ENCODE results near the gene HDHD3.

Gene HDHD3

GRCh38 chr9:113403646-113404045, 26.9 kb upstream of the HDHD3 start:
- Histone ChIP-seq H3K4me1 (peaks cover 72% of the 10 kb centered on the region), H3K27me3 (no peaks in the 10 kb centered on the region), H3K4me3 (no peak overlapping the region), H4K20me1 (peaks cover 29% of the 10 kb centered on the region; the same call in 1 of the 2 replicates), H3K36me3 (peaks cover 16% of the 10 kb centered on the region), H3K9me3 (no peaks in the 10 kb centered on the region), H3K27ac (no peak overlapping the region), H3K4me2 (no peak overlapping the region), H3K9ac (no peak overlapping the region)
- TF ChIP-seq Cebpa-rat (IDR thresholded peaks at IDR 0.05): no peak

- Histone ChIP-seq H3K9ac (peak within 1 kb of the TSS; percentile 83), H3K4me1 (peaks cover 54% of the 10 kb centered on the region), H3K4me2 (peak within 1 kb of the TSS; percentile 89), H3K4me3 (peak within 1 kb of the TSS; percentile 92), H3K9me3 (no peaks in the 10 kb centered on the region), H3K27ac (peak within 1 kb of the TSS; percentile 64), H3K27me3 (no peaks in the 10 kb centered on the region), H3K36me3 (0 out of 2 replicates have a peak, but pooled peaks cover 8% of the 10 kb centered on the region), H4K20me1 (peaks cover 23% of the 10 kb centered on the region; the same call in 1 of the 2 replicates)
- no peak for TF ChIP-seq Cebpa-rat (IDR thresholded peaks at IDR 0.05)
Observed at GRCh38 chr9:113401027-113401792, 24.4 kb upstream of the HDHD3 start, which contains the start of gene ALAD. TSS of gene ALAD (minus strand) at chr9:113401284. CDS start at chr9:113393559, 7,725 bp downstream.

- Histone ChIP-seq H3K9ac (peak overlapping the region; percentile 83; the same call in 1 of the 2 replicates), H3K9me3 (no peaks in the 10 kb centered on the region), H3K36me3 (peaks cover 18% of the 10 kb centered on the region; the same call in 1 of the 2 replicates), H3K4me1 (peaks cover 39% of the 10 kb centered on the region), H3K27ac (no peak overlapping the region), H3K27me3 (no peaks in the 10 kb centered on the region), H3K4me2 (peak overlapping the region; percentile 89), H3K4me3 (peak overlapping the region; percentile 92; the same call in 1 of the 2 replicates), H4K20me1 (peaks cover 23% of the 10 kb centered on the region; the same call in 1 of the 2 replicates)
- no peak for TF ChIP-seq Cebpa-rat (IDR thresholded peaks at IDR 0.05)
Observed at GRCh38 chr9:113399646-113400200, 22.9 kb upstream of the HDHD3 start.

- H3K27ac ChIP-seq: no peak overlapping the region
- H4K20me1 ChIP-seq: peaks cover 23% of the 10 kb centered on the region; the same call in 1 of the 2 replicates
- H3K9ac ChIP-seq: no peak overlapping the region
- no peaks in the 10 kb centered on the region for H3K9me3 ChIP-seq
- H3K4me2 ChIP-seq: no peak overlapping the region
- no peak for TF ChIP-seq Cebpa-rat (IDR thresholded peaks at IDR 0.05)
- no peak overlapping the region for H3K4me3 ChIP-seq
- H3K27me3 ChIP-seq: no peaks in the 10 kb centered on the region
- H3K4me1 ChIP-seq: peaks cover 32% of the 10 kb centered on the region
- H3K36me3 ChIP-seq: peaks cover 18% of the 10 kb centered on the region; the same call in 1 of the 2 replicates
Observed at GRCh38 chr9:113398796-113399195, 22.0 kb upstream of the HDHD3 start.

GRCh38 chr9:113397203-113397631, 20.4 kb upstream of the HDHD3 start:
- Histone ChIP-seq H3K9ac (no peak overlapping the region), H3K9me3 (no peaks in the 10 kb centered on the region), H3K4me1 (peaks cover 32% of the 10 kb centered on the region), H4K20me1 (peaks cover 23% of the 10 kb centered on the region; the same call in 1 of the 2 replicates), H3K36me3 (peaks cover 33% of the 10 kb centered on the region), H3K27ac (no peak overlapping the region), H3K27me3 (no peaks in the 10 kb centered on the region), H3K4me3 (no peak overlapping the region), H3K4me2 (no peak overlapping the region)
- TF ChIP-seq Cebpa-rat (IDR thresholded peaks at IDR 0.05): no peak

- no peaks in the 10 kb centered on the region for H3K27me3 ChIP-seq
- no peak overlapping the region for H3K4me3 ChIP-seq
- H4K20me1 ChIP-seq: peaks cover 21% of the 10 kb centered on the region; the same call in 1 of the 2 replicates
- no peak overlapping the region for H3K27ac ChIP-seq
- peaks cover 53% of the 10 kb centered on the region for H3K36me3 ChIP-seq
- peaks cover 21% of the 10 kb centered on the region for H3K4me1 ChIP-seq
- H3K9ac ChIP-seq: no peak overlapping the region
- no peak for TF ChIP-seq Cebpa-rat (IDR thresholded peaks at IDR 0.05)
- no peak overlapping the region for H3K4me2 ChIP-seq
- H3K9me3 ChIP-seq: no peaks in the 10 kb centered on the region
Observed at GRCh38 chr9:113395000-113395861, 18.4 kb upstream of the HDHD3 start.

- no peak for TF ChIP-seq Cebpa-rat (IDR thresholded peaks at IDR 0.05)
- Histone ChIP-seq H4K20me1 (0 out of 2 replicates have a peak, but pooled peaks cover 2% of the 10 kb centered on the region), H3K36me3 (peaks cover 72% of the 10 kb centered on the region), H3K4me3 (no peak overlapping the region), H3K4me1 (peaks cover 8% of the 10 kb centered on the region), H3K27me3 (no peaks in the 10 kb centered on the region), H3K27ac (no peak overlapping the region), H3K9me3 (no peaks in the 10 kb centered on the region), H3K4me2 (no peak overlapping the region), H3K9ac (no peak overlapping the region)
Observed at GRCh38 chr9:113393281-113393680, 16.5 kb upstream of the HDHD3 start.

- TF ChIP-seq Cebpa-rat (IDR thresholded peaks at IDR 0.05): no peak
- H4K20me1 ChIP-seq: no peaks in the 10 kb centered on the region
- H3K36me3 ChIP-seq: peaks cover 85% of the 10 kb centered on the region
- H3K9me3 ChIP-seq: no peaks in the 10 kb centered on the region
- no peak overlapping the region for H3K4me3 ChIP-seq
- H3K9ac ChIP-seq: no peak overlapping the region
- no peak overlapping the region for H3K4me2 ChIP-seq
- H3K27me3 ChIP-seq: no peaks in the 10 kb centered on the region
- no peak overlapping the region for H3K27ac ChIP-seq
- peaks cover 12% of the 10 kb centered on the region for H3K4me1 ChIP-seq
Observed at GRCh38 chr9:113391917-113392316, 15.1 kb upstream of the HDHD3 start.

- H3K36me3 ChIP-seq: peaks cover 88% of the 10 kb centered on the region
- H3K27me3 ChIP-seq: no peaks in the 10 kb centered on the region
- H3K4me3 ChIP-seq: no peak overlapping the region
Observed at GRCh38 chr9:113390192-113390960, 13.6 kb upstream of the HDHD3 start.

More at GRCh38 chr9:113390192-113390960, 13.6 kb upstream of the HDHD3 start:
- no peak for TF ChIP-seq Cebpa-rat (IDR thresholded peaks at IDR 0.05)
- Histone ChIP-seq H4K20me1 (no peaks in the 10 kb centered on the region), H3K9me3 (no peaks in the 10 kb centered on the region), H3K4me2 (no peak overlapping the region), H3K4me1 (peaks cover 12% of the 10 kb centered on the region), H3K9ac (no peak overlapping the region), H3K27ac (no peak overlapping the region)

All from BLaER1 (cell line).